Brain pericyte (primary cell): ENCODE measurements around the gene SLC6A19.
"Not testable (repeated sequence)": the region's sequence is repeated elsewhere in the genome, so short reads cannot be mapped to it uniquely, and the experiment has no call there.

ENCODE experiments used
- DNase-seq: peaks from one replicate; pipeline ENCODE4 v3.0.0-alpha.2; 2012; ENCODE audit warnings: low read depth, low spot score

The SLC6A19 gene

GRCh38 chr5:1265461-1266455, 64.4 kb downstream of the SLC6A19 start:
- DNase-seq: no peak

GRCh38 chr5:1266791-1267190, 65.4 kb downstream of the SLC6A19 start:
- no peak for DNase-seq

- DNase-seq: not testable (repeated sequence)
Measured at GRCh38 chr5:1267464-1267863, 66.1 kb downstream of the SLC6A19 start.

GRCh38 chr5:1268056-1268455, 66.7 kb downstream of the SLC6A19 start:
- DNase-seq: no peak

GRCh38 chr5:1268666-1269065, 67.3 kb downstream of the SLC6A19 start:
- DNase-seq: no peak

GRCh38 chr5:1270426-1270825, 69.0 kb downstream of the SLC6A19 start:
- DNase-seq: no peak

- no peak for DNase-seq
Measured at GRCh38 chr5:1270933-1271914, 69.8 kb downstream of the SLC6A19 start.

GRCh38 chr5:1272201-1272600, 70.8 kb downstream of the SLC6A19 start:
- no peak for DNase-seq

- DNase-seq: no peak
Measured at GRCh38 chr5:1273745-1274144, 72.3 kb downstream of the SLC6A19 start.

GRCh38 chr5:1274471-1274870, 73.1 kb downstream of the SLC6A19 start:
- no peak for DNase-seq
